NCI-H2081 (cell line): ENCODE data around the gene NPAS2.

Experiments
- DNase-seq, 2 experiments: peaks; one replicate each; lab custom pipeline; 2025; lab: John Stamatoyannopoulos, UW

The NPAS2 gene

DNA sequence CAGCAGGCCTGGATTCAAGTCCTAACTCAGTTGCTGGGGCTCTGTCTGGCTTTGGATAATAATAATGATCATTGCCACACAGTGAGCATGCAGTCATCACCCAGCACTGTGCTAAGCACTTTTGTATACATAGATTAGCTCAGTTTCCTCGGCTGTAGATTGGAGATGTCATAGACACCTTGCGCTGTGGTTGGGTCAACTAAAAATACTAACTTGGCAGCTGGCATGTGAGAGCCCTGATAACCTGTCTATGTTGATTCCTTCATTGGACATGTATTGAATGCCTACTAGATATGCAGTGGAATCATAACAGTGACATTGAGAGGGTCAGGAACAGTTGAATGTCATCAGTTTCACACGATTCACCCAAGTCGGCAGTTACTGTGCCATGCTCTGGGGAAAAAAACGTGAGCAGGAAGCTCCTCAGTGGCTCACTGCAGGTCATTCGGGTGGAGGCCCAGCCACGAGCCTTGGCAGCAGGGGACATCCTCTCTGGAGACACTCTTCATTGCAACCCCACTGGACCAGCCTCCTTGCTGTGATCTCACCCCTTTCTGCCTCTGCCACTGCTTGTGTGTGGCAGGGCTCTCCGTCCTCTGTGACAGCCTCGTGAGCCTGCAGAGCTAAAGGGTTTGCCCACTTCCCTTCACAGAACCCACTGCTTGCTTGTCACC lies 85.3 kb downstream of the NPAS2 start:
- no peak for DNase-seq

DNA sequence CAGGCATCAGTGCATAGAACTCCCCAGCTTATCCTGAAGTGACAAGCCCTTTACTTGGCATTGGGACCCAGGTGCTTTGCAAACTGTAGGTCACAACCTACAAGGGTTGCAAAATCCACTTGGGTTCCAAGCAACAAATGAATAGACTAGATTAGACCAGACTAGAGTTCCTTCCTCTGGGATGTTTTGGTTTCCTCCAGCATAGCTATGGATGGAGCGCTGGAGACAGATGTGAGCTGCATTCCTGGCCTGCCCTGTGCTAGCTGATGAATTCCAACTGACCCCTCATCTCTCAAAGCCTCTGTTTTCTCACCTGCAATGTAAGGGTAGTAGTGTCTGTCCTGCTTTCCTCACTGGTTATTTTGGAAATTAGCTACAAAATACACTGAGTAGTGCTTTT lies 86.2 kb downstream of the NPAS2 start:
- DNase-seq, result no peak

DNA sequence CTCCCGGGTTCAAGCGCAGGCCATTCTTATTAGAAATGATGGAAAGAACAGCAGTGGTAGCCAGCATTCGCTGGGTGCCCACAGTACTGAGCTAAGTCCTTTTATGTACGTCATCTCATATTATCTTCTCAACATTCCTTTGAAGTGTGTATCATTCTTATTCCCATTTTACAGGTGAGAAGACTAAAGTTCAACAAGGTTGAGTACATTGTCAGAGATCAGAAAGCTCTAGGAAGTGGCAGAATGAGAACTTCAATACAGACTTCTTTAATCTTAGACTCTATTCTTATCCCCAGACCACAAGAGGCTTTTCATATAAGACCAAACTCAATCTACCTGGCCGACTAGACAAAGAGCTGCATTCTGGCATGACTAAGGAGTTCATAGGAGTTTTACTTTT lies 86.7 kb downstream of the NPAS2 start:
- no peak for DNase-seq

DNA sequence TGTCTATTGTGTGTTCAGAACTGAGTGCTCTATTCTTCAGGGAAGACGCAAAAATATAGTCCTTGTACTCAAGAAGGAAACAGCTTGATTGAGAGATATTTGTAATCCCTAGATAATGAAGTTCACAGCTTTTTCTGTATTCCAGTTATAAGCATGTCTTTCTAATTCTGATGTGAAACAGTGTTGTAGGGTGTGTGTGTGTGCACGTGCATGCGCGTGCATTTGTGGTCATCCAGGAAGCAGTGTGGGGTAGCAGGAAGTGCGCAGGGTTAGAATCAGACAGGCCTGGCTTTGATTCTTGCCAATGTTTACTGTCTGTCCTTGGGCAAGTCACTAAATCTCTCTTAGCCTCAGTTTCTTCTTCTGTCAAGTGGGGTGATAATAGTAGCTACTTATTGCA lies 87.9 kb downstream of the NPAS2 start:
- DNase-seq, result no peak

DNA sequence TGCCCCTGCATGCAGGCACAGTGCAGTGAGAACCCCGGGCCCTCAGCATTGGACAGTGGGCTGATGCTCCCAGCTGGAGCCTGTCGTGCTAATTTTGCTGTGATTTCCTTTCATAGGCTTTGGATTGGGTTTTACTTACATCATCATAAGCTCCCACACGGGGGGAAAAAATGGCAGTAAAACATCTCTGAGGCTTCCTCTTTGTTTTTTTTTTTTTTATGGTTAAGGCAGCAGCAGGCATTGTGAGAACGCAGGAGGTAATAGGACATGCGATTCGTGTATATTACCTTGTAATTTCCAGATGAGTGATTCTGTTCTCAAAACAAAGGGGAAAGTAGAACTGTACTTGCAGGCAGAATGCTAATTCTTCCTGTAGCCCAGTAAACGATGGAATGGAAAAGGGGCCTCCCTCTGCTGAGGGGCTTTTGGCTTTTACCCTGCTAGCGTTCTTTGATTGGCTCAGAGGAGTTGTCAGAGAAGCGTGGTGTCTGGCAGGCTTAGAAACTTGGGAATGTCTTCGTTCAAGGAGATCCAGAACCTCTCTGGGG lies 89.7 kb downstream of the NPAS2 start:
- DNase-seq, result no peak

DNA sequence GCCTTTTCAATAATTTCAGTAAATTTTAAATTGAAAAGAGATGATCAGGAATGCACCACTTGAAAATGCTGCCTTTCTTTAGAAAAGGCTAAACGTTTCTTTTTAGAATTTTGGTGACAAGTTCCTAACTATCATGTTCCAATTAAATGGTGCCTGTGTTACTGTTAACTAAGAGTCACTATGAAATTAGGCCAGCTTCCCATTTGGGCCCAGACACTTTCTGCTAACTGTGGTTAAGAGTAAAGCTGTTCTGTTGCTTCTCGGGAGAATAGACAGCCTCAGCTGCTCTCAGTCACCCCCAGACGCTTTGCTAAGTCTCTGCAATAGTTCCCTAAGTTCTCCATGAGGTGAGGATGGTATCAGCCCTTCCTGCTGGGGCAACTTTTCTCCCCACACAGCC lies 90.2 kb downstream of the NPAS2 start:
- DNase-seq, result no peak

DNA sequence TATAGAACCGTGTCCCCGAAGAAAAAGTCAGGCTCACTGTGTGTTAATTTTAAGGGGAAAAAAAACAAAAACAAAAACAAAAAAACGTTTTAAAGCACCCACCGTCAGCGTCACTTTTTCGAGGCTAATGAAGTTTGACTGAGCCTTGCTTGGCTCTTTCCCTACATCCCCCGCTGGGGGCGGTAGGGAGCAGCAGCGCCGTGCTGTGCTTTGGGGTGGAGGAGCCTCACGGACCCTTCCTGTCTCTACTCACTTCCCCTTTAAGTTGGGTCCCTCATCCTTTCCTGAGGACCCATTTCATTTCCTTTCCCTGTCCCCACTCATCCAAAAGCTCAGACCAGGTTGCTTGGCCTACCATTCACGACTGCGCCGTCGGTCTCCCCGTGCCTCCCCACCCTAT lies 99.4 kb downstream of the NPAS2 start:
- no peak for DNase-seq

DNA sequence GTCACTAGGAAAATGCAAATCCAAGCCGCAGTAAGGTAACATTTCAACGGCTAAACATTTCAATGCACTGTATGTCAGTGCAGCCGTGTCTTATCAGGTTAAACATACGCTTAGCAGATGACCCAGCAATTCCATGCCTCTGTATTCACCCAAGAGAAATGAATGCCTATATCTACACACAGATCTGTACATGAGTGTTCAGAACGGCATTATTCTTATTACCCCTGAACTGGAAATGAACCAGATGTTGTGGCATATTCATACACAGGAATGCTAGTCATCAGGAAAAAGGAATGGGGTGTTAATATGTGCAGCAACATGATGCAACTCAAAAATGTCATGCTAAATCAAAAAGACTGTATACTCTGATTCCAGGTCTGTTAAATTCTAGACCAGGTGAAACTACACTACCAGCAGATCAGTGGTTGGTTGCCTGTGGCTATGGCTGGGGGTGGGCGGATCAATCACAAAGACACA lies 101.8 kb downstream of the NPAS2 start:
- no peak for DNase-seq

DNA sequence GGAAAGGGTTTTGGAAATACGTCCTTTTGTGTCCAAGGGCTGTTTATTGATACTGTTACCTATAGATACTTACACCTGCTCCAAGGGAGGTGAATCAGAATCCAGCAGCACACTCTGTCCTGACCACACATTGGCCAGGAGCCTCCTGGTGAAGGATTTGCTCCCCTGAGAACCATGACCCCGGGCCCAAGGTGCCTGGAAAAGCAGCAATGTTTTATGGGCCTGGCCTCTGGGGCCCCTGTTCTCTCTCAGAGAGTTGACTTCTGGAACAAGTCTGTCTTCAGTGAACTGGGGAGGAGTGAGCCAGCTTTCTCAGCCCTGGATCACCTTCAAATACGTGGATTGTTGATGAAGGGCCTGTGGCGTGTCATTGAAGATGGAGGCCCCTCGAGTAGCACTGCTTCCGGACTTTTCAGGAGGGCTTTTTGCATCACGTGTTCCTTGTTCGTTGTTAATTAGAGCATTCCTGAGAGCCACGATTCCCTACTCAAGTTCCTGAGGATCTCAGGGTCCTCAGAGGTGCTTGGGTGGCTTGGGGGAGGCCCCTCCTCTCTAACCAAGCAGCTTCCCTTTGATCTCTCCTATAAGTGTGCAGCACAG lies 103.6 kb downstream of the NPAS2 start:
- no peak for DNase-seq

DNA sequence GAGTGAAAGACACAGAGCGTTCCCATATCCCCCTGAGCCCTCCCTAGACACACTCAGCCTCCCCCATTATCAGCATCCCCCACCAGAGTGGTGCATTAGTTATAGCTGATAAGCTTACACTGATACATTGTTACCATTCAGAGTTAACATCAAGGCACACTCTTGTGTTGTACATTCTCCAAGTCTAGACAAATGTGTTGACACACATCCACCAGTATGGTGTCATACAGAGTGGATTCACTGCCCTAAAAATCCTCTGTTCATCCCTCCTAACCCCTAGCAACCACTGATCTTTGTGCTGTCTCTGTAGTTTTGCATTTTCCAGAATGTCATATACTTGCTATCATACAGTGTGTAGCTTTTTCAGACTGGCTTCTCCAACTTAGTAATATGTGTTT lies 104.2 kb downstream of the NPAS2 start:
- no peak for DNase-seq

DNA sequence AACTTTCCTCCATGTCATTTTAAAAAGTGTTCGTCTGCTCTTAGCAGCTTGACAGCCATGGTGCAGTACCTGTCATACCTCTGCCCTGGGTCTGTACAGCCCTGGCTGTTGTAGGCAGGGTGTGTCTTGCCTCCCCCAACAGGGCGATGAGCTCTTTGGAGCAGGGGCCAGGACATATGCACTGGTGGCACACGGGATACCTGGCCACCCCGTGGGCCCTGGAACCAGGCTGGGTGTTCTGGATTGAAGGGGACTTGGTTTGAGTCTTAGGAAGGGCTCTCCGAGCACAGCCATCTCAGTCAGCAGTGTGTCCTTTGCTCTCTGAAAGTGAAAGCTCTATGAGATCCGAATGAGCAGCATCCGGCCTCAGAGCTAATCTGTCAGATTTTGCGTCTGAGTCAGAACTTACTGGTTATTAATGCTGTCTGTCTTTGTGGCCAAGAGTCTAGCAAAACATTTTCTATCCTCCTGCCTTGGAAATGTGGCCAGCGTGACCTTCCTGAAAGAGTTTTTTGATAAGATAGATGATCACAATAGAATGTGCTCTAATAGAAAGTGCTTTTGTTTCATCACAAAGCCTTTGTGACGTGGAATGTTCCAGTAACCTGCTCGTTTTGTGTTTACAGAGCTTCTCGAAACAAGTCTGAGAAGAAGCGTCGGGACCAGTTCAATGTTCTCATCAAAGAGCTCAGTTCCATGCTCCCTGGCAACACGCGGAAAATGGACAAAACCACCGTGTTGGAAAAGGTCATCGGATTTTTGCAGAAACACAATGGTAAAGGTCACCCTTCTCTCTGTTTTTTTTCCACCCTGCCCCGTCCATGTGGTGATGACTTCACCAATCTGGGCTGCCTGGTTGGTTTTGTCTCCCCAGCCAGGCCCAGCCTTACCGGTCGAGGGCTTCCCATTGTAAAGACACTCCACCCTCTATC lies 104.8 kb downstream of the NPAS2 start:
- no peak for DNase-seq

DNA sequence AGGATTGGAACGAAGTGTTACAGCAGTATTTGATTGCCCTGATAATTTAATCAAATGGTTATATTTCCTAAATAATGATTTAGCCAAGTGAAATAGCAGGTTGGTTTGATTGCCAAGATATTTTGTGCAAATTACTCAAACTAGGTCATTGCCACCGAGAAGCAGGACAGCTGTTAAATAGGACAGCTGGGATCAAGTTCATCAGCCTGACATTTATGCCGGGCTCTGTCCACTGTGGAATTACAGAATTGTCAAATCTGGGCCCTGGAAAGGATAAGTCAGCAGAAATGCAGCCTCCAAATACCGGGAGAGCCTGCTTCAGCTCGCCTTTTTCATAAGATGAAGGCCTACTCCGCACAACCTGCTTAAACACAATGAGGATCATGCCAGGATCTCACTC lies 108.3 kb downstream of the NPAS2 start:
- no peak for DNase-seq

DNA sequence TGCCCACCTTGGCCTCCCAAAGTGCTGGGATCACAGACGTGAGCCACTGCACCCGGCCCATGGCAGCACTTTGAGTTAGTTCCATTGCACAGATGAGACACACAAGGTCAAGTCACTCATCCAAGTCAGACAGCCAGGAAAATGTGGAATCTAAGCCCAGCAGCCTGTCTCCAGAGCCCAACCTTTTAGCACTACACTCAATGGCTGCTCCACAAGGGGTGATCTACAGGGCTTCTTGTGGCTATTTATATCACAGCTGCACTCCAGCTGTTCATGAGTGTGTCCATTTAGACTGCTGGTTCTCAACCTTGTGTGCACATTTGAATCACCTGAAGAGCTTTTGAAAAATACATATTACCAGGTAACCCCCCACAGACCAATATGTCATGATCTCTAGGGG lies 109.2 kb downstream of the NPAS2 start:
- DNase-seq, result no peak

DNA sequence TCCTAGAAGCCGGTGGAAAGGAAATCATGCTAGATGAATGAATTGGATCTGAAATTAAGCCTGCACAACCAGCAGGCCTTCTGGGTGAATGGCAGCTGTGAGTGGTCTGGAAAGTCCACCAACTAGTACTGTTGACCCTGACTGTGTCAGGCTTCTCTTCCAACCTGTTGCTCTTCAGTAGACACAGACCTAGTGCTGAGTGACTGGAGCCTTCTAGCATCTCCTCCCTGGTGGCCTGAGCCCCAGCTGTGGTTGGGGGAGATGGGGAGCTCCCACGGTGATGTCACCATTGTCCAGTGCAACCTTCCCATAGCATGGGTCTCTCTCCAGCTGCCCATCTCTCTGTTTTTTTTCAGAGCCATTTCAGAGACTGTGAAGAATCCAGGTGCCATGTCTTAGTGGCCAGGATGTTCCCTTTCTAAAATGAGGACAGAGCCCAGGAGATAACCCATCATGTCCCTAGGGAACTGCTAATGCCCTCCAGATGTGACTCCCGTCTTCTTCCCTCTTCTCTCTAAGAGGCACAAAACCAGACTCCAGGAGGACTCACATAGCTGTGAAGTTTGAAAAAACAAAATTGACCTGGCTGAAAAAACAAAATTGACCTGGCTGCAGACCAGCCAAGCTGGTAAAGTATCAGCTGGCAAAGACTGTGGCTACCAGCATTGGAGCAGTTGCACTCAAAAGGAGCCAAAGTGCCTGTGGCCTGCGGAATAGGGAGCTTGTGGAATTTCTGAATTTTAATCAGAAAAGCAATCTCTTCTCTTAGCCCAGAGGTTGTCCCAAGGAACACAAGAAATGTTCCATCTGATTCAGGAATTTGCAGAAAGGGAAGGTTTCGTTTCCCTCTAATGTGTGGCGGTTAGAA lies 114.8 kb downstream of the NPAS2 start:
- DNase-seq, result no peak

DNA sequence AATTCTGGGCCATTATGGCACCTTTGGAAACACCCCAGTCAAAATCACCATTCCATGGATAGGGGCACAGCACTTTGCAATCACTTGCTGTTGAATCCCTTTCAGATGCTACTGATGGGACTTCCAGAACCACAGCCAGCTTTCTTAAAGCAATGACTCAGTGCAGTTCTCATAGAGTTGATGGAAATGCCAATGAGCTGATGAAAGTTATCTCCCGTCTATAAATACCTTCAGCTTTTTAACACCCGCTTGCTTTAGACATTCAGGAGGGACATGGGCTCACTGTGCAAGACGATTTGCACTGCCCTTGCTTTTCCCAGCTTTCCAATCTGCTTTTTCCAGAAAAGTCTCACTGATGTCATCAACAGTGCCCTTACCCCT lies 115.4 kb downstream of the NPAS2 start:
- DNase-seq, result no peak

DNA sequence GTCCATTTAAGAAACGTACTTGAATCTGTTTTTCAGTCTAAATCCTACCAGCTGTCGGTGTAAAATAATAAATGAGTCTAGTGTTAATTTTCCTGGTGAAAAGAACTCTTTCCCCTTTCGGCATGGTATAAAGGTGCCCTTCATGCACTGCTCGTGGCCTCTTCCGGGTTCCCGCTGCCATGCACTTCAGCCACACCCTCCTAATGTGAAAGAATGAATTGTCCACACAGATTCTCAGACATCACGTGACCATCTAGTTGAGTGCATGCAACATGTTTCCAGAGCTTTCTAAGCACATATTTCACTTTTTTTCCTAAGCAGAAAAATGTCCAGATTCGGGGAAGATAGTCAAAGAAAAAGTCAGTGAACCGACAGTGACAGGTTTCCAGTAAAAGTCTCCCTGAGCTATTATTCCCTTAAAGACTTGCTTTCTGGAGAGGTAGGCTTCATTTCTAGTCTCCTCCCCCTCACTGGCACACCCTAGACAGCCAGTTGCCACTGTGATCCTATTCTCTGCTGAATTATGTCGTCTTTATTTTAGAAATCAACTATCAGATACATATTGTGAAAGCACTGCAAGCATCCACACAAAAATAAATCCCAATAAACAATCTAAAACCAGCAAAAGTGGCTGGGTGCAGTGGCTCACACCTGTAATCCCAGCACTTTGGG lies 116.3 kb downstream of the NPAS2 start:
- DNase-seq, result no peak

DNA sequence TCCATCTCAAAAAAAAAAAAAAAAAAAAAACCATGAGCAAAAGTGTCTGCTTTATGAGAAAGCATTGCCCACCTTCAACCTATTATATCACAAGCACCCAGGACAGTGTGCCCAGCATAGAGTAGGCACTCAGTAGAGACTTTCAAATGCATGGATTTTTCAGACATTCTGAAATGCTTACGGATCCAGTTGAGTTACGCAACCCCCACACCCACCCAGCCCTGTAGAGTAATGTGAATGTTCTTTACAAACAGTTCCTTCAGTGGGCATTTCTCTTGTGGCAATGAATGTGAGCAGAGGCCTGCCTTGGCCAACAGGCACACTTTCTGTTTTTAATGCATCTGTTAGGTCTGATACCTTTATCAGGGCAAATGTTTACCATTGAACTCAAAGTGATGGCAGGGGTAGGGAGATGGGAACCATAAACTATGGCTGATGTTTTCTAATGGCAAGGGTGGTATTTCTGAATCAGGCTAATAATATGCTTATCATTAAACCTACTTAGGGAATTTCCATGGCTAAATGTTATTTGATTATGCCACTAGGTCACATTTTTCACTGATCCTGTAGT lies 117.1 kb downstream of the NPAS2 start:
- no peak for DNase-seq

DNA sequence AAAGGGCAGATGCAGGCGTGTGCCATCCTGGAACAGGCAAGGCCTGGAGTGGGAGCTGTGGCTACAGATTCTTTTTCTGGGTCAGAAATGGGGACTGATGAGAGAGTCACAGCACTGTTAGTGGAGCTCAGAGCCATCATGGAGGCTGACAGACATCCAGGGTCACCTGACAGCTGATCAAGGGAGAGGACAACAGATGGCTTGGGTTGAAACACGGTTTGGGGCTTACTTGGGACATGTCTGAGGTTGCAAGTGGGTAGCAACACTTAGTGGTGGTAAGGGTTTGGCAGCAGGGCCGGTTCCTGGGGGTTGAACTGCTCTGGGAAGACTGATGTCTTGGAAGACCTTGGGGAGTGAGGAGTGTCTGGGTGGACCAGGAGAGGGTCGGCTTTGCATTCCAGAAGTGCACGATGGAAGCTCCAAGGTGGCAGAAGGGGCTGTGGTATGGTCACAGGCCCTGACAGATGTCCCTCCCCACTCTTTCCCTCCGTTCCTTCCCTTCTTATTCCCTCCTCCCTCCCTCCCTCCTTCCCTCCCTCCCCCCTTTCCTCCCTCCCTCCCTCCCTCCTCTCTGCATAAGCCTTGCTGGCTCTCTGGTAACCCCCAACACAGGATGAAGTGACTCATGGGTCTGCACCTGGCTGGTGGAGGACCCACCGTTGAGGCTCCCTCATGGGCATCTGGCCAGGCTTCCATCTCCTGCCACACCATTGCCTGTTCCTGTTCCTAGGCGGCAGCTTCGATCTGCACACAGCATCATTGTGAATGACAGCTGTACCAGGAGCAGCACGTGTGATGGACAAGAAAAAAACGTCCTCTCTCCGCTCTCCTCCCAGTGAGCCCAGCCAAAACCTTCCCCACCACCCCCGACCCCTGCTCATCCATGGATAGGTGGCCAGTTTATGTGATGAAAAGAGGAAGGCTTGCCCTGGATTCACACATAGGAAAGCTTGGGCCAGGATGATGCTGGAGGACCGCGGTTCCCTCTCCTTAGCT lies 118.4 kb downstream of the NPAS2 start:
- DNase-seq, result no peak

DNA sequence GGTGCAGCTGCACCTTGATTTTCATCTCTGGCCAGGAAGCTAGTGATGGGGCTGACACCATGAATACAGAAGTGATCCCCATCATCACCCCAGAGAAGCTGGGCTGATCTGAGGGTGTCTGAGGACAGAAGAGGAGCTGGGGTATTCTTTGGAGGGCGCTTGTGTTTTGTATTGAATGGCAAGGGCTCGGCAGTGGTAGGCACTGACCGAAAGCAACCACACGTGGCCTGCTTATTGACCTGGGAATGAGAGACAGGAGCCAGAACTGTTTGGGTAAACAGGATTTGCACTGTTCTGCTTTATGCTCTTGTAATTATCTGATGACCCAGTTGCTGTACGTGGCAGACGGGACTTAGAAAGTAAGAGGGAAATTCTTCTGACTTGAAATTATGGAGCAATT lies 119.5 kb downstream of the NPAS2 start:
- no peak for DNase-seq

DNA sequence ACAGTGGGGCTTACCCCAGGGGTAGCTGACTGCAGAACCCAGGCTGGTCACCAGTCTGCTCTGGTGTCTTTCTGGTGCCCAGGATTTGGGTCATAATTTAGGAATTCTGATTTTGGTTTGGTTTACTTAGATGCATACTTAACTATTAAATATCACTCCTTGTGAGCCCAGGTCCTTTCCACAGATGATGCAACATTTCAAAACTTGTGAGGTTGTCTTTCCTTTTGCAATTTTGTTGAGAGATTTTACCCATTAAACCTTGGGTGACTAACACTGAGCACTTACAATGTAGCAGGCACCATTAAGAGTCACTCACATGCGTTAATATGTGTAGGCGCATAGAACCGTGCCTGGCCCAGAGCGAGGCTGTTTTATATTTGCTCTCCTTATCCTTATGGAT lies 120.3 kb downstream of the NPAS2 start:
- DNase-seq, result no peak
